Measurements from ENCODE around the gene ITIH2. TPM values are rescaled to one million over a fixed set of nuclear protein-coding genes. Genes with fewer than 3 reads are reported as not detected.

Gene ITIH2
- total RNA-seq, 2 donors from 2014 or later, result not detected

GRCh38 chr10:7664707-7665106 lies 38.4 kb upstream of the ITIH2 start:
- Histone ChIP-seq H3K36me3 (replicated peaks in 1 of 2; ENCODE audit: insufficient read depth in 1 of 2, low read depth in 2 of 2) (no peaks in the 10 kb centered on the region), H3K27ac (no peak overlapping the region), H3K4me1 (peaks cover 16% of the 10 kb centered on the region), H3K4me3 (no peak overlapping the region), H3K27me3 (no peaks in the 10 kb centered on the region), H3K9me3 (no peaks in the 10 kb centered on the region)
- ATAC-seq, result no peak
- TF ChIP-seq CTCF (IDR thresholded peaks at IDR 0.05) (no peak), POLR2A (IDR thresholded peaks at IDR 0.05) (no peak)
- intact Hi-C loops (cut with DNase I), result no loop called here
- DNase-seq, result no peak
- WGBS, 2 donors, result 45 to 49% methylated on average over 2 of the region's 2 CpGs

GRCh38 chr10:7665767-7666166 lies 37.3 kb upstream of the ITIH2 start:
- Histone ChIP-seq H3K27me3 (no peaks in the 10 kb centered on the region), H3K9me3 (no peaks in the 10 kb centered on the region), H3K27ac (peak overlapping the region in 1 of 4 donors; percentile 40), H3K4me3 (peak overlapping the region in 1 of 2 donors; percentile 26), H3K4me1 (peaks cover 16% of the 10 kb centered on the region), H3K36me3 (replicated peaks in 1 of 2; ENCODE audit: insufficient read depth in 1 of 2, low read depth in 2 of 2) (no peaks in the 10 kb centered on the region)
- intact Hi-C loops (cut with DNase I), result no loop called here
- no peak for TF ChIP-seq CTCF (IDR thresholded peaks at IDR 0.05)
- TF ChIP-seq POLR2A (IDR thresholded peaks at IDR 0.05), result no peak
- WGBS, 2 donors, result 1 to 8% methylated on average over 6 of the region's 6 CpGs
- ATAC-seq (no peak), DNase-seq (no peak)

- ATAC-seq (peak; percentile 38), DNase-seq (peak in 3 of 4 donors; percentile 16 to 25 (median 17))
- H3K27me3 ChIP-seq, result no peaks in the 10 kb centered on the region
- H3K36me3 ChIP-seq (replicated peaks in 1 of 2; ENCODE audit: insufficient read depth in 1 of 2, low read depth in 2 of 2), result no peaks in the 10 kb centered on the region
- intact Hi-C loops (cut with DNase I), result no loop called here
- 1% methylated on average over 16 to 34 of the region's 54 CpGs for WGBS, 2 donors
- H3K4me3 ChIP-seq, result peak within 1 kb of the TSS; percentile 2 to 26
- peaks cover 16% of the 10 kb centered on the region for H3K4me1 ChIP-seq
- peak within 1 kb of the TSS in 3 of 4 donors; percentile 3 to 40 (median 32) for H3K27ac ChIP-seq
- H3K9me3 ChIP-seq, result no peaks in the 10 kb centered on the region
- no peak for TF ChIP-seq CTCF (IDR thresholded peaks at IDR 0.05)
- TF ChIP-seq POLR2A (IDR thresholded peaks at IDR 0.05), result no peak
These were observed 36.7 kb upstream of the ITIH2 start, which contains the start of gene ITIH5 for GRCh38 chr10:7666253-7667023. ITIH5 (minus strand) TSS chr10:7666966; CDS start chr10:7666892, 74 bp downstream.

GRCh38 chr10:7667262-7668141 lies 35.6 kb upstream of the ITIH2 start:
- Histone ChIP-seq H3K27ac (peak overlapping the region in 2 of 4 donors; percentile 3 to 38), H3K9me3 (no peaks in the 10 kb centered on the region), H3K36me3 (replicated peaks in 1 of 2; ENCODE audit: insufficient read depth in 1 of 2, low read depth in 2 of 2) (no peaks in the 10 kb centered on the region), H3K4me3 (no peak overlapping the region), H3K4me1 (peaks cover 16% of the 10 kb centered on the region), H3K27me3 (no peaks in the 10 kb centered on the region)
- ATAC-seq (peak; percentile 64), DNase-seq (peak in 2 of 4 donors; percentile 13 to 17)
- intact Hi-C loops (cut with DNase I), result no loop called here
- TF ChIP-seq POLR2A (IDR thresholded peaks at IDR 0.05) (no peak), CTCF (IDR thresholded peaks at IDR 0.05) (peak in 1 of 7 experiments; percentile 9)
- whole genome bisulfite sequencing, 2 donors, result 1 to 3% methylated on average over 20 to 27 of the region's 44 CpGs
